ENCODE measurements around the gene FSTL3. TPM values are rescaled to one million over a fixed set of nuclear protein-coding genes. Genes with fewer than 3 reads are reported as not detected.

FSTL3 gene
- total and polyA plus RNA-seq, 2 of the 13 experiments (the other 11 are each of a cell fraction or from before 2014, with no cell fraction given), result 13.5 to 15.6 TPM

DNA sequence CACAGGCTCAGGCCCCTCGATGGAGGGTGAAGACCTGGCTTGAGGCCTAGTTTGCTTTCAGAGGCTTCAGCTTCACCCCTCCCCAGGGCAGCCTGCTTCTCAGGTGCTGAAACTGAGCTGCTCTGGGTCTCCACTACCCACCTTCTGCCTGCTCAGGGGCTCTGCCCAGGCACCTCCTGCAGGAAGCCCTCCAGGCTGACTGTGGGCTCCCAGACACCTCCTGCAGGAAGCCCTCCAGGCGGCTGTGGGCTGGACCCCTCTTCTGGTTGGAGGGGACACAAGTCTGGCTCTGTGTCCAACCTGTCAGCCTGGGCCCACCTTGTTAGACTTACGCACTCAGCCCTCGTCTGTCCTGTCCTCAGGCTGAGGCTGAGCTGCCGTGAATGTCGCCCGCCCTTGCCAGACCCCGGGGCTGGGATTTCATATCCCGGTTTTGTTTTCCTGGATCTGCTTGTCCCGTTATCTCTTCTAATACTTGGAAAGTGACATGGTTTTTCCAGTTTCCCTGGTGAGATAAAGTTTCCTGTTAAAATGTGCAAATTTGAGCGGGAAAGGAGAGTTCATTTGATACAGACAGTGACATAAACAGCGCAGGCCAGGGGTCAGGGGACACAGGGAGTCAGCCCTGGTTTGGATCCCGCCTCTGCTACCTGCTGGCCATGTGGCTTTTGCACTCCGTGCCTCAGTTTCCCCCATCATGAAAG, 53.9 kb downstream of the FSTL3 start:
- ATAC-seq (no peak), DNase-seq (ENCODE audit: low spot score) (no peak), FAIRE-seq (no peak)
- Histone ChIP-seq H3K4me2 (ENCODE audit: low read depth, low read length) (no peak overlapping the region), H3K36me3 (replicated peaks in 1 of 2; ENCODE audit: control insufficient read depth in 1 of 2, insufficient read depth in 2 of 2, low read length in 2 of 2) (no peaks in the 10 kb centered on the region), H3K79me2 (ENCODE audit: insufficient read depth, low read length) (no peaks in the 10 kb centered on the region), H3K9me3 (ENCODE audit: low read length) (no peaks in the 10 kb centered on the region), H2AFZ (ENCODE audit: low read length) (no peak overlapping the region), H3K27me3 (ENCODE audit: control insufficient read depth in 1 of 2, insufficient read depth in 2 of 2, low read length in 2 of 2) (no peaks in the 10 kb centered on the region), H3K9ac (ENCODE audit: insufficient read depth, low read depth, low read length) (no peak overlapping the region), H4K20me1 (ENCODE audit: insufficient read depth, low read length) (no peaks in the 10 kb centered on the region), H3K4me1 (ENCODE audit: insufficient read depth, low read length) (no peaks in the 10 kb centered on the region), H3K4me3 (replicated peaks in 1 of 3; ENCODE audit: insufficient read depth in 1 of 3, low read depth in 2 of 3, low read length in 3 of 3) (no peak overlapping the region), H3K27ac (ENCODE audit: extremely low read length, insufficient read depth, low read length) (no peak overlapping the region)
- POLR2A ChIA-PET, result no interaction called here
- intact Hi-C loops (cut with micrococcal nuclease; ENCODE audit: unreplicated experiment) (no loop called here), in situ Hi-C loops (cut with HindIII; ENCODE audit: extremely low pct_ligation_motif_present, low pct_unique_long_range_greater_than_20kb) (loop anchor here (5.0 to 10.0 kb wide), 2 partner anchors 63 to 145 kb away; partner anchors contain the start of gene HCN2)
- CTCF ChIA-PET (ENCODE audit: low intra/inter-chr PET ratio, low total read pairs), result no interaction called here
- WGBS (ENCODE audit: low lambda C conversion rate), result 85% methylated on average over 12 of the region's 14 CpGs
- TF ChIP-seq, protein P1, sequence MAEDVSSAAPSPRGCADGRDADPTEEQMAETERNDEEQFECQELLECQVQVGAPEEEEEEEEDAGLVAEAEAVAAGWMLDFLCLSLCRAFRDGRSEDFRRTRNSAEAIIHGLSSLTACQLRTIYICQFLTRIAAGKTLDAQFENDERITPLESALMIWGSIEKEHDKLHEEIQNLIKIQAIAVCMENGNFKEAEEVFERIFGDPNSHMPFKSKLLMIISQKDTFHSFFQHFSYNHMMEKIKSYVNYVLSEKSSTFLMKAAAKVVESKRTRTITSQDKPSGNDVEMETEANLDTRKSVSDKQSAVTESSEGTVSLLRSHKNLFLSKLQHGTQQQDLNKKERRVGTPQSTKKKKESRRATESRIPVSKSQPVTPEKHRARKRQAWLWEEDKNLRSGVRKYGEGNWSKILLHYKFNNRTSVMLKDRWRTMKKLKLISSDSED (CRISPR knock-in tag; IDR thresholded peaks at IDR 0.05), result no peak
- TF ChIP-seq ZNF776 (CRISPR knock-in tag; IDR thresholded peaks at IDR 0.05) (no peak), ZNF746 (CRISPR knock-in tag; IDR thresholded peaks at IDR 0.05) (no peak), TP53 (CRISPR knock-in tag; conservative IDR thresholded peaks at IDR 0.05) (no peak), JDP2 (CRISPR knock-in tag; IDR thresholded peaks at IDR 0.05; ENCODE audit: borderline replicate concordance) (no peak), ZNF282 (IDR thresholded peaks at IDR 0.05; ENCODE audit: partially characterized antibody) (no peak), ZNF501 (CRISPR knock-in tag; IDR thresholded peaks at IDR 0.05) (no peak), ZNF660 (CRISPR knock-in tag; IDR thresholded peaks at IDR 0.05; ENCODE audit: borderline replicate concordance, low read depth) (no peak), CREM (IDR thresholded peaks at IDR 0.05) (no peak), CREM (CRISPR knock-in tag; IDR thresholded peaks at IDR 0.05) (no peak), ASH2L (IDR thresholded peaks at IDR 0.05; ENCODE audit: insufficient read length, low read depth, low read length) (no peak), DNMT3B (CRISPR knock-in tag; conservative IDR thresholded peaks at IDR 0.05) (no peak), DMAP1 (CRISPR knock-in tag; IDR thresholded peaks at IDR 0.05) (no peak), CCDC6 (CRISPR knock-in tag; IDR thresholded peaks at IDR 0.05) (no peak), MAF1 (CRISPR knock-in tag; IDR thresholded peaks at IDR 0.05; ENCODE audit: borderline replicate concordance) (no peak), NFRKB (IDR thresholded peaks at IDR 0.05) (no peak), CHD2 (IDR thresholded peaks at IDR 0.05; ENCODE audit: low read depth, low read length) (no peak)
- TF ChIP-seq, protein P2, sequence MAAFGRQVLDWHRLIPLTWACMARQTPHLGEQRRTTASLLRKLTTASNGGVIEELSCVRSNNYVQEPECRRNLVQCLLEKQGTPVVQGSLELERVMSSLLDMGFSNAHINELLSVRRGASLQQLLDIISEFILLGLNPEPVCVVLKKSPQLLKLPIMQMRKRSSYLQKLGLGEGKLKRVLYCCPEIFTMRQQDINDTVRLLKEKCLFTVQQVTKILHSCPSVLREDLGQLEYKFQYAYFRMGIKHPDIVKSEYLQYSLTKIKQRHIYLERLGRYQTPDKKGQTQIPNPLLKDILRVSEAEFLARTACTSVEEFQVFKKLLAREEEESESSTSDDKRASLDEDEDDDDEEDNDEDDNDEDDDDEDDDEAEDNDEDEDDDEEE (CRISPR knock-in tag; IDR thresholded peaks at IDR 0.05), result no peak
- TF ChIP-seq, protein P3, sequence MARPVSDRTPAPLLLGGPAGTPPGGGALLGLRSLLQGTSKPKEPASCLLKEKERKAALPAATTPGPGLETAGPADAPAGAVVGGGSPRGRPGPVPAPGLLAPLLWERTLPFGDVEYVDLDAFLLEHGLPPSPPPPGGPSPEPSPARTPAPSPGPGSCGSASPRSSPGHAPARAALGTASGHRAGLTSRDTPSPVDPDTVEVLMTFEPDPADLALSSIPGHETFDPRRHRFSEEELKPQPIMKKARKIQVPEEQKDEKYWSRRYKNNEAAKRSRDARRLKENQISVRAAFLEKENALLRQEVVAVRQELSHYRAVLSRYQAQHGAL (CRISPR knock-in tag; IDR thresholded peaks at IDR 0.05; ENCODE audit: not compliant biosample characterization), result no peak
- no TSS peak for BruUV-seq (replicated peaks)

Measured in HepG2 (cell line).